GM12872 (cell line): ENCODE data around the gene RNF214.

Experiments used
- TF ChIP-seq, protein P1 (sequence below): IDR thresholded peaks from 3 replicates; pipeline ENCODE4 v1.5.1; 2011; ENCODE audit warnings: low read depth, mild to moderate bottlenecking, low read length, moderate library complexity; ENCODE audit not compliant: insufficient read depth

Gene RNF214

DNA sequence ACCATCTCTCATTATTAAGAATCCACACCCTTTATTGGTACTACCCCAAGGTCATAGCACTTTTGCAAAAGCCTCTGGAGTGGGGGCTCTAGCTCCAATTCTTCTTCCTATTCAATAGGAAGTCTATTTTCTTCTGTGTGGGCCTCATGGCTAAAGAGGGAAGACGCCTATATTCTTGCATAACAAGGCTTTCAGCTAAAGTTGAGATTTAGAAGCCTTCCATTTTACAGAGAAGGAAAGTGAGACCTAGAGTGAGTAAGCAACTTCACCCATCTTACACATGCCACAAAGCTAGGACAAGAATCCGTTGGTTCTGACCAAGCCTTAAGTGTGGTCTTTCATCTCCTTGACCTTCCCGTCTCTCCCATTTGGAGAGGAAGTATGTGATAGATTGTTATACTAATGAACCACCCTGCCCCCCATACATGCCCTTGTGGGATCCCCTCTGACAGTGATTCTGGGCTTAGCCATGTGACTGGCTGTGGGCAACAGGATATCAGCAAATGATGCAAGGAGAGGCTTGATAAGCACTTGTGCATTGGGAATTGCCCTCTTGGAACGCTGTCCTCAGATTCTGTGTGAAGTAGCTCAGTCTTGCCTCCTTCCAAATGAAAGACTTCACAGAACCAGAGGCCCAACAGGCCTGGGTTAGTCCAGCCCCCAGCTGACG, 71.3 kb downstream of the RNF214 start:
- TF ChIP-seq, protein P1, sequence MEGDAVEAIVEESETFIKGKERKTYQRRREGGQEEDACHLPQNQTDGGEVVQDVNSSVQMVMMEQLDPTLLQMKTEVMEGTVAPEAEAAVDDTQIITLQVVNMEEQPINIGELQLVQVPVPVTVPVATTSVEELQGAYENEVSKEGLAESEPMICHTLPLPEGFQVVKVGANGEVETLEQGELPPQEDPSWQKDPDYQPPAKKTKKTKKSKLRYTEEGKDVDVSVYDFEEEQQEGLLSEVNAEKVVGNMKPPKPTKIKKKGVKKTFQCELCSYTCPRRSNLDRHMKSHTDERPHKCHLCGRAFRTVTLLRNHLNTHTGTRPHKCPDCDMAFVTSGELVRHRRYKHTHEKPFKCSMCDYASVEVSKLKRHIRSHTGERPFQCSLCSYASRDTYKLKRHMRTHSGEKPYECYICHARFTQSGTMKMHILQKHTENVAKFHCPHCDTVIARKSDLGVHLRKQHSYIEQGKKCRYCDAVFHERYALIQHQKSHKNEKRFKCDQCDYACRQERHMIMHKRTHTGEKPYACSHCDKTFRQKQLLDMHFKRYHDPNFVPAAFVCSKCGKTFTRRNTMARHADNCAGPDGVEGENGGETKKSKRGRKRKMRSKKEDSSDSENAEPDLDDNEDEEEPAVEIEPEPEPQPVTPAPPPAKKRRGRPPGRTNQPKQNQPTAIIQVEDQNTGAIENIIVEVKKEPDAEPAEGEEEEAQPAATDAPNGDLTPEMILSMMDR = no peak

DNA sequence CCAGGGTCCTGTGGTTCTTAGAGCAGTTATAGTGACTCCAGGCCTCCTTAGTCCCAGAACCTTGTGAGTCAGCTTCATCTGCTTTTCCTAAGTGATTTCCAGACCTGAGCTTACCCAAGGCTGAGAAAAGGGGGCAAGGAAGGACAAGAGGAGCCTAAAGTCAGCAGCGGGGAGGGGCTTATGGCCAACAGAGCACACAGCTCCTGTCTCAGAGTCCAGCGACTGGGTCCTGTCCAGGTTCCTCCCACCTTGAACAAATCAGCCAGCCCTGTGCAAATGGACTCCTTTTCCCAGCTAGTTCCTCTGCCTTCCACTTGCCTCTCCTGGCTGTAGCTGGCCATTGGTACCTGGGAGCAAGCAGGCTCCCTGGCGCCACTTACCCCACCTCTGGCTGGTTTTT, 72.7 kb downstream of the RNF214 start:
- TF ChIP-seq, protein P1 = no peak

DNA sequence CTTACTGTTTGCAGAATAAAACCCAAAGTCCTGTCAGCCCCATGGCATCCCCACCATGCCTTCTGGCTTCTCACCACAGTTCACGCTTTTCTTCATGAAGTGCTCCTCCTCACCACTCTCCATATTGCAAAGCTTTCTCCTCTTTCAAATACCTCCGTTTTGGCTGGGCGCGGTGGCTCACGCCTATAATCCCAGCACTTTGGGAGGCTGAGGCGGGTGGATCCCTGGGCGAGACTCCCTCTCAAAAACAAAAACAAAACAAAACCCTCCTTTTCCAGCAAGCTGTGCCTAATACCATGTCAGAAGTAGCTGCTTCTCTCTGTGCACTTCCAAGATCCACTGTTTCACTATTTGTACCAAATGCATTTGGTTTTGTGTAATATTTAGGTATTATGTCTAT, 76.8 kb downstream of the RNF214 start:
- TF ChIP-seq, protein P1 = no peak

DNA sequence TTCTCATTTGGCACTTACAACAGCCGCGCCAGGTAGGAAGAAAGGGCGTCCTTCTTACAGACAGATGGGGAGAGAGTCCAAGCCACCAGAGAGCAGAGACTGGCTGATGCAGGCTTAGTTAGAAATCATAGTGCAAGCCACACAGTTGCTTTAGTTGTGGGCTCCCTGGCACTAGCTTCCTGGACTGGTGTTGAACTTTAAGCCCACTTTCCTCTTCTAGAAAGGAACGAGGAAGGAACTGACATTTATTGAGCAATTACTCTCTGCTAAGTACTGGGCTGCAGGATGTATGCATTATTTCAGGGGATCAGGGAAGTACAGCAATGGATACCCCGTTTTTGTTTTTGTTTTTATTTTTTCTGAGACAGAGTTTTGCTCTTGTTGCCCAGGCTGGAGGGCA, 80.6 kb downstream of the RNF214 start:
- TF ChIP-seq, protein P1 = no peak

DNA sequence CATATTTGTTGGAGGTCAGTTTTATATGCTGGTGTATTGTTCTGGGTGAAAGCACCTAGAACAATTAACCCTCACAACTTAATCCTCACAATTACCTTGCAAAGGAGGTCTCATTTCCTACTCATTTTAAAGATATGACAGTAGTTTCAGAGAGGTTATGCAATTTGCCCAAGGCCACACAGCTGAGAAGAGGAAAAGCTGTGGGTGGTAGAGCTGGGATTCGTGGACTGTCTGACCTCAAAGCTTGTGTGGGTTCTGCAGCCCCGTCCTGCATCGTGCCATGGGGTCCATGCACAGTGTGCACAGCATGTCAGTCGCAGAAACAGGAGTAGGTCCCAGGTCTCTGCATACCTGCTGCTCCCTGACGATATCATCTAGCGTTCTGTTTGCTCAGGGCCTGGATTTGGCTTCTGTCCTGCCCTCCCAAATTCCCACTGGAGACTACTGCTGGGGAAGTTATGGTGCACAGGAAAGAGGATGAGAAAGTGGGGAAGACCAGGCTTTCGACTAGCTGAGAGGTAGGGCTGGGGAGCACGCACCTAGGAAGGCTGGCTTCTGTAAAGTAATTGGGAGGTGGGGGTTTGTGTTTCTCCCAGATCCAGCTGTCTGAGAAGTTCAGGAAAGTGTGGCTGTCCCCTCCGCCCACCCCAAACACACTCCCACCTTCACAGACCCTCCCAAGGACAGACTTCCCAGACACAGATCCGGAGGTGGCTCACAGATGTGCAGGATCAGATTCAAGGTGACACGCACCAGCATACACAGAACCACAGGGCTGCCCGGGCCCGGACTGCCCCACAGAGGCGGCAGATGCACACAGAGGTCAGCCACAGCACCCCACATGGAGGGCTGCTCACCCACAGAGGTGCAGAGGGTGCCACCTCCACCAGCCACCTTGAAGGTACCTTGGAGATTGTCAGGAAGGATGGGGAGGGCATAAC, 81.6 kb downstream of the RNF214 start:
- TF ChIP-seq, protein P1 = no peak

DNA sequence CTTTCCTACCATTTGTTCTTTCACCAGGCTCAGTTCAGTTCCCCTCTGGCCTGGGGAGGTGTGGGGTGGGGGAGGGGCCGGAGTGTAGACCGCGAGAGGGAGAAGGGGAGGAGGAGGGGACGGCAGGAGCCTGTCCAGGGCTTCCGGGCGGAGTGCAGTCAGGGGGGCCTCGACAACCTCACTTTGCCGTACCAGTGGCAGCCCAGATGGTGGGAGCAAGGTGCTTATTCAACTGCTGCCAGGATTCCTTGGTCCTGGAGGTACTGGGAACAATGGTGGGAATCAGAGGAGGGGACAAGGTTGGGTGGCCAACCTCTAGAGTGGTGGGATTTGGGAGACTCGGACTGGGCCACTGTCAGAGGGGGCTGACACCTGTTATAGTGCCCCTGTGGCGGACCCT, 82.4 kb downstream of the RNF214 start:
- TF ChIP-seq, protein P1 = no peak
